ENCODE measurements around the gene CCN2. TPM values are rescaled to one million over a fixed set of nuclear protein-coding genes. Genes with fewer than 3 reads are reported as not detected.

The CCN2 gene, protein sequence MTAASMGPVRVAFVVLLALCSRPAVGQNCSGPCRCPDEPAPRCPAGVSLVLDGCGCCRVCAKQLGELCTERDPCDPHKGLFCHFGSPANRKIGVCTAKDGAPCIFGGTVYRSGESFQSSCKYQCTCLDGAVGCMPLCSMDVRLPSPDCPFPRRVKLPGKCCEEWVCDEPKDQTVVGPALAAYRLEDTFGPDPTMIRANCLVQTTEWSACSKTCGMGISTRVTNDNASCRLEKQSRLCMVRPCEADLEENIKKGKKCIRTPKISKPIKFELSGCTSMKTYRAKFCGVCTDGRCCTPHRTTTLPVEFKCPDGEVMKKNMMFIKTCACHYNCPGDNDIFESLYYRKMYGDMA
- total RNA-seq, result 93.1 TPM

DNA sequence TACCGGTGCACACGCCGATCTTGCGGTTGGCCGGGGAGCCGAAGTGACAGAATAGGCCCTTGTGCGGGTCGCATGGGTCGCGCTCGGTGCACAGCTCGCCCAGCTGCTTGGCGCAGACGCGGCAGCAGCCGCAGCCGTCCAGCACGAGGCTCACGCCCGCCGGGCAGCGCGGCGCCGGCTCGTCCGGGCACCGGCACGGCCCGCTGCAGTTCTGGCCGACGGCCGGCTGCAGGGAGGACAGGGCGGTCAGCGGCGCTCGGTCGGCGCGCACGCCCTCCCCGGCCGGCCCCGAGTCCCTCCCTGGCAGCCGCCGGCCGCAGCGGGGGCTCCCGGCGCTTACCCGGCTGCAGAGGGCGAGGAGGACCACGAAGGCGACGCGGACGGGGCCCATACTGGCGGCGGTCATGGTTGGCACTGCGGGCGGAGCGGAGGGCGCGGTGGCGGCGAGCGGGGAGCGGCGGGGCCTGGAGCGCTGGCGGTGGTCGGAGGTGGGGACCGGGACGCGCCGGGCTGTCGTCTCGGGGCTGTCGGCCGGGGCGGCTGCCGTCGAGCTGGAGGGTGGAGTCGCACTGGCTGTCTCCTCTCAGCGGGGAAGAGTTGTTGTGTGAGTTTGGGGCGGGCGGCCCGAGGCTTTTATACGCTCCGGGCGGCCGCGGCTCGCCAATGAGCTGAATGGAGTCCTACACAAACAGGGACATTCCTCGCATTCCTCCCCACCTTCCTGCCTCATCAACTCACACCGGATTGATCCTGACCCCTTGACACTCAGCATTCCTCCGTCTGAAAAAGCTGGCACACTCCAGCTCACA, at the start of gene CCN2:
CCN2 (minus strand) TSS at position 606 of the 809 bp plus-strand sequence; CDS start at position 406, 200 bp downstream.

Other genes starting within 250 kb of the CCN2 start
- gene OR2A4, start 250.0 kb downstream of the CCN2 start, total RNA-seq, result not detected
- not detected for gene CTAGE9, start 240.4 kb downstream of the CCN2 start, total RNA-seq
- 10.3 TPM for gene ENPP1, start 143.4 kb downstream of the CCN2 start, total RNA-seq